NB4 (cell line): ENCODE results near the gene KRT77.

Experiments used
- TF ChIP-seq, protein P1 (sequence below): IDR thresholded peaks from one replicate; pipeline ENCODE4 v1.5.1; 2012; ENCODE audit warnings: low read depth, low read length
- TF ChIP-seq, protein P2 (sequence below): IDR thresholded peaks from 2 replicates; pipeline ENCODE4 v1.6.1; 2011; ENCODE audit warnings: low read depth, low read length

DNA sequence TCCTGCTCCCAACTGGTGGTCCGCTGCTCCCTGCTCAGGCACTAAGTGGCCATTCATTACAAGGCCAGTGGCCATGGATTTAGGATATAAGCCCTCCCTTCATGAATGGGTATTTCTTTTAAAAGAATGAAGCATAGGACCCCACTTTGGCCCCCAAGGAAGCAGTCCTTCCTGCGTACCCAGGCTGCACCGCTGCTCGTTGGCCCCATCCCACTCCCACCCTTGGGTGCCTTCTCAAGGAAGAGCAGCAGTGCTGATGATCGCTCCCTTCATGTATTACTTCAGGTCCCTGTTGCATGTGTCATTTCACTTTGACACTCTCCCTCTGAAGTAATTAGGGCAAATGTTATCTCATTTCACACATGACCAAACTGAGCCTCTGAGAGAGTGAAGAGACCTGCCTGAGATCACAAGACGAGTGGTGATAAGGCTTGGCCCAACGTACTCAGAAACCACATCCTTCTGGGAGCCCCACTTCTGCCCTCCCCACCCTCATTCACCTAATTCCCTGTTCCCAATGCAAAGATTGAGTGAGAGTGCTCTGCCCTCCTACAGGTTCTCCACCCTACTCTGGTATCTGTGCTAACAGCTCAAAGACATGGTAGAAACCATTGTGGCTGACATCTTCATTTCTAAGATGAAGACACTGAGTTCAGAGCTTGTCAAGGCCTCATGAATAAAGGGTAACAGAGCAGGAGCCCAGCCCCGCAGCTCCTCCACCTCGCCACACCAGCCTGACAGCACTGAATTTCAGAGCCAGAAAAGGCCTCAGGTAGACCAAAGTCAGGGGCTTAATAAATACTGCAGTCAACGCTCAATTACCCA is 41.0 kb downstream of the KRT77 start:
- TF ChIP-seq, protein P1, sequence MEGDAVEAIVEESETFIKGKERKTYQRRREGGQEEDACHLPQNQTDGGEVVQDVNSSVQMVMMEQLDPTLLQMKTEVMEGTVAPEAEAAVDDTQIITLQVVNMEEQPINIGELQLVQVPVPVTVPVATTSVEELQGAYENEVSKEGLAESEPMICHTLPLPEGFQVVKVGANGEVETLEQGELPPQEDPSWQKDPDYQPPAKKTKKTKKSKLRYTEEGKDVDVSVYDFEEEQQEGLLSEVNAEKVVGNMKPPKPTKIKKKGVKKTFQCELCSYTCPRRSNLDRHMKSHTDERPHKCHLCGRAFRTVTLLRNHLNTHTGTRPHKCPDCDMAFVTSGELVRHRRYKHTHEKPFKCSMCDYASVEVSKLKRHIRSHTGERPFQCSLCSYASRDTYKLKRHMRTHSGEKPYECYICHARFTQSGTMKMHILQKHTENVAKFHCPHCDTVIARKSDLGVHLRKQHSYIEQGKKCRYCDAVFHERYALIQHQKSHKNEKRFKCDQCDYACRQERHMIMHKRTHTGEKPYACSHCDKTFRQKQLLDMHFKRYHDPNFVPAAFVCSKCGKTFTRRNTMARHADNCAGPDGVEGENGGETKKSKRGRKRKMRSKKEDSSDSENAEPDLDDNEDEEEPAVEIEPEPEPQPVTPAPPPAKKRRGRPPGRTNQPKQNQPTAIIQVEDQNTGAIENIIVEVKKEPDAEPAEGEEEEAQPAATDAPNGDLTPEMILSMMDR, result no peak
- TF ChIP-seq, protein P2, sequence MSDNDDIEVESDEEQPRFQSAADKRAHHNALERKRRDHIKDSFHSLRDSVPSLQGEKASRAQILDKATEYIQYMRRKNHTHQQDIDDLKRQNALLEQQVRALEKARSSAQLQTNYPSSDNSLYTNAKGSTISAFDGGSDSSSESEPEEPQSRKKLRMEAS, result 0 out of 2 replicates have a peak, but pooled peaks have one; percentile 37
